CD4-positive, alpha-beta T cell treated with Interferon gamma for 1 hour (primary cell): ENCODE results near the gene PIEZO1.
"Not testable (repeated sequence)": the region's sequence is repeated elsewhere in the genome, so short reads cannot be mapped to it uniquely, and the experiment has no call there.

Source experiments
- DNase-seq: peaks from one replicate; pipeline ENCODE4 v3.0.0-alpha.2; 2020

Gene PIEZO1

GRCh38 chr16:88781140-88782077 lies 3.6 kb downstream of the PIEZO1 start:
- peak; percentile 69 for DNase-seq

GRCh38 chr16:88780142-88781062 lies 4.6 kb downstream of the PIEZO1 start:
- DNase-seq = no peak

GRCh38 chr16:88779406-88780141 lies 5.4 kb downstream of the PIEZO1 start:
- DNase-seq = no peak

GRCh38 chr16:88778541-88779065 lies 6.4 kb downstream of the PIEZO1 start:
- DNase-seq = no peak

- DNase-seq = no peak
Observed at GRCh38 chr16:88778271-88778525, 6.8 kb downstream of the PIEZO1 start.

GRCh38 chr16:88777471-88778270 lies 7.3 kb downstream of the PIEZO1 start:
- no peak for DNase-seq

- no peak for DNase-seq
Observed at GRCh38 chr16:88775825-88776224, 9.2 kb downstream of the PIEZO1 start.

- no peak for DNase-seq
Observed at GRCh38 chr16:88774544-88775393, 10.3 kb downstream of the PIEZO1 start.

- peak; percentile 41 for DNase-seq
Observed at GRCh38 chr16:88773812-88774291, 11.2 kb downstream of the PIEZO1 start.

- DNase-seq = no peak
Observed at GRCh38 chr16:88772871-88773811, 11.9 kb downstream of the PIEZO1 start.

- DNase-seq = not testable (repeated sequence)
Observed at GRCh38 chr16:88771781-88772180, 13.2 kb downstream of the PIEZO1 start.

GRCh38 chr16:88771294-88771772 lies 13.7 kb downstream of the PIEZO1 start:
- DNase-seq = no peak

GRCh38 chr16:88770461-88771293 lies 14.3 kb downstream of the PIEZO1 start:
- DNase-seq = peak; percentile 56

GRCh38 chr16:88769617-88770460 lies 15.2 kb downstream of the PIEZO1 start:
- peak; percentile 49 for DNase-seq

- DNase-seq = no peak
Observed at GRCh38 chr16:88768071-88768783, 16.8 kb downstream of the PIEZO1 start.

- DNase-seq = no peak
Observed at GRCh38 chr16:88767546-88768070, 17.4 kb downstream of the PIEZO1 start.

GRCh38 chr16:88766975-88767374 lies 18.0 kb downstream of the PIEZO1 start:
- no peak for DNase-seq
